GM13977 (cell line): Measurements from ENCODE around the gene NOXO1.
A peak's percentile ranks its signal among the peaks of the same experiment; 100 is the strongest.

Experiments used
- DNase-seq: peaks from one replicate; pipeline ENCODE4 v3.0.0; 2012; ENCODE audit warnings: low spot score
- in situ Hi-C: fragments of 300-500 bp; cut with MboI; formaldehyde crosslinking; loops from one replicate; pipeline ENCODE4 v1.12.0; 2022; ENCODE audit warnings: low sequenced_read_pairs, low pct_unique_long_range_greater_than_20kb, mixed read lengths, inconsistent platforms; ENCODE audit not compliant: unreplicated experiment
- TF ChIP-seq, protein P1 (sequence below): IDR thresholded peaks from 2 replicates; pipeline ENCODE4 v1.5.1; 2012; ENCODE audit warnings: mild to moderate bottlenecking, control low read depth; ENCODE audit not compliant: insufficient read depth; ENCODE audit errors: extremely low read depth, missing control alignments

NOXO1 gene, protein sequence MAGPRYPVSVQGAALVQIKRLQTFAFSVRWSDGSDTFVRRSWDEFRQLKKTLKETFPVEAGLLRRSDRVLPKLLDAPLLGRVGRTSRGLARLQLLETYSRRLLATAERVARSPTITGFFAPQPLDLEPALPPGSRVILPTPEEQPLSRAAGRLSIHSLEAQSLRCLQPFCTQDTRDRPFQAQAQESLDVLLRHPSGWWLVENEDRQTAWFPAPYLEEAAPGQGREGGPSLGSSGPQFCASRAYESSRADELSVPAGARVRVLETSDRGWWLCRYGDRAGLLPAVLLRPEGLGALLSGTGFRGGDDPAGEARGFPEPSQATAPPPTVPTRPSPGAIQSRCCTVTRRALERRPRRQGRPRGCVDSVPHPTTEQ

DNA sequence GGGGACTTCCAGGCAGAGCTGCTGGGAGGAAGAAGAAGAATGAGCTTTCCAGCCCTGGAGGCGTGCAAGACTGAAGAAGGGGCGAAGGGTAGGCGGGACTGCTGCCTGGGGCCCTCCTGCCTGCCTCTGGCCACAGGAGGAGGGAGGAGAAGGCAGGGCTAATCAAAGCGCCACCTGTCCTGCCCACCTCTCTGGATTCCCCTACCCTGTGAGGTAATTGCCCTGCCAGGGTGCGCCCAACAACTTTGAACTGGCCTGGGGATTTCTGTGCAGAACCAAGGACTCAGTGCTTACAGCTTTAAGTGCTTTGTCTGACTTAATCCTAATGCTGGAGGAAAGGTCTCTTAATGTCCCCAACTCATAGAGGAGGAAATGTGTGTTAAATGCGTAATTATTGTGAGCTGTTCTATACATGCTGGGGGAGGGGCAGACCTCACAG lies at the start of gene NOXO1:
Gene NOXO1 (minus strand): TSS at position 72 of the 439 bp plus-strand sequence. CDS start 290 bp downstream, outside the sequence.
- in situ Hi-C loops = no loop called here
- DNase-seq = peak; percentile 73
- TF ChIP-seq, protein P1, sequence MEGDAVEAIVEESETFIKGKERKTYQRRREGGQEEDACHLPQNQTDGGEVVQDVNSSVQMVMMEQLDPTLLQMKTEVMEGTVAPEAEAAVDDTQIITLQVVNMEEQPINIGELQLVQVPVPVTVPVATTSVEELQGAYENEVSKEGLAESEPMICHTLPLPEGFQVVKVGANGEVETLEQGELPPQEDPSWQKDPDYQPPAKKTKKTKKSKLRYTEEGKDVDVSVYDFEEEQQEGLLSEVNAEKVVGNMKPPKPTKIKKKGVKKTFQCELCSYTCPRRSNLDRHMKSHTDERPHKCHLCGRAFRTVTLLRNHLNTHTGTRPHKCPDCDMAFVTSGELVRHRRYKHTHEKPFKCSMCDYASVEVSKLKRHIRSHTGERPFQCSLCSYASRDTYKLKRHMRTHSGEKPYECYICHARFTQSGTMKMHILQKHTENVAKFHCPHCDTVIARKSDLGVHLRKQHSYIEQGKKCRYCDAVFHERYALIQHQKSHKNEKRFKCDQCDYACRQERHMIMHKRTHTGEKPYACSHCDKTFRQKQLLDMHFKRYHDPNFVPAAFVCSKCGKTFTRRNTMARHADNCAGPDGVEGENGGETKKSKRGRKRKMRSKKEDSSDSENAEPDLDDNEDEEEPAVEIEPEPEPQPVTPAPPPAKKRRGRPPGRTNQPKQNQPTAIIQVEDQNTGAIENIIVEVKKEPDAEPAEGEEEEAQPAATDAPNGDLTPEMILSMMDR = no peak

DNA sequence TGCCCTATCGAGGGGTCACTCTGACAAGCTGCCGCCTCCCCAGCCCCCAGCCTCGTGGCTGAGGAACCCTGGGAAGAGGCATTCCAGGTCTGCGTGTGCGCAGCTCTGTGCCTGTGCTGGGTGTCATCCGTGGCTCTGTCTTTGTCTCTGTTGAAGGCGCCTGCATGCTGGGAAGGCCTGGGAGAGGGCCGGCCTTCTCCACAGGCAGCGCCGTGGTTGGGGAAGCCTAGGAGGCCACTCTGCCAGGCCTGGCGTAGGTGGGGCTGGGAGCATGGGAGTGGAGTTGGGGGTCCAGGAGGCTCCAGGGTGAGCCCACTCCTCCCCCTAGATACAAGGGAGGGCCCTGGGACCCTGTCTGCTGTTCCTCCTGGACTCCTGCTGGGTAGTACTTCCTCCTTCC lies 48.8 kb upstream of the NOXO1 start:
- no peak for DNase-seq
- in situ Hi-C loops = no loop called here
- TF ChIP-seq, protein P1 = no peak

DNA sequence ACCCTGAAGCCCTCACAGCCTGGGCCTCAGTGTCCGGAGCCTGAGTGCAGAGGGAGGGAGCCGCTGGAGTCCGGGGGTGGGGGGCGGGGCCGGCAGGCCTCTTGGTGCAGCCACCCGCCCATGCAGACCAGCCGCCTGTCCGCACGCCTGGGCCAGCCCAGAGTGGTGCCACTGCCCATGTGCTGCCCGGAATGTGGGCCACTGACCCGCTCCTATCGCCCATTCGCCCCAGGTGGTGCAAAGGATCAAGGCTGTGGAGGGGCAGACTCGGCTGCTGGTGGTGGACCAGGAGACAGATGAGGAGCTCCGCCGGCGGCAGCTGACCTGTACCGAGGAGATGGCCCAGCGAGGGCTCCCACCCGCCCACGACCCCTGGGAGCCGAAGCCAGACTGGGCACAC lies 48.1 kb upstream of the NOXO1 start:
- DNase-seq = no peak
- in situ Hi-C loops = no loop called here

DNA sequence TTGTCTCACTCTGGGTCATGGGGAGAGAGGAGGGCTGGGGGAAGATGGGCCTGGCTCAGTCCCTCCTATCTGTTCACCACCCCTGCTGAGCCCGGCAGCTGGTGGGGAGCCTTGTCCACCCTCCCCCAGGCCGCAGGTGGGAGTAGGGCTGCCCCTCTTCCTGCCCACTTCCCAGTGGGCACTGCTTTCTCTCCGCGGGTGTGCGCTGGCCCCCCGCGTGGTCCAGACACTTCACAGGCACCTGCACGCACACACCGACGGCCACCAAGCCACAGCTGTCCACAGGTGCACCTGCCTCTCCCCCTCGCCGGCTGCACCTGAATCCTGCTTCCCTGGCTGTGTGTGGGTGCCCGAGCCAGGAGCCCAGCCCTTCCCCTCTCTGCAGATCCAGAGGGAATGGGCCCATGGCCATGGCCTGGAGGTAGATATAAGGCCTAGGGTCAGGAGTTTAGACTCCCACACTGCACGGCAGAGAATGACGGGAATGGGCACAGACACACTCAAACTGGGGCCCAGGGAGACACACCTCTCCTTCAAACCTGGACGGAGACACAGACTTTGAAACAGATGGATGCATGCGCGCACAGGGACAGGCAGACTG lies 47.5 kb upstream of the NOXO1 start:
- DNase-seq = no peak
- in situ Hi-C loops = no loop called here
- TF ChIP-seq, protein P1 = no peak

More for the DNA sequence above, 48.1 kb upstream of the NOXO1 start:
- TF ChIP-seq, protein P1 = no peak

DNA sequence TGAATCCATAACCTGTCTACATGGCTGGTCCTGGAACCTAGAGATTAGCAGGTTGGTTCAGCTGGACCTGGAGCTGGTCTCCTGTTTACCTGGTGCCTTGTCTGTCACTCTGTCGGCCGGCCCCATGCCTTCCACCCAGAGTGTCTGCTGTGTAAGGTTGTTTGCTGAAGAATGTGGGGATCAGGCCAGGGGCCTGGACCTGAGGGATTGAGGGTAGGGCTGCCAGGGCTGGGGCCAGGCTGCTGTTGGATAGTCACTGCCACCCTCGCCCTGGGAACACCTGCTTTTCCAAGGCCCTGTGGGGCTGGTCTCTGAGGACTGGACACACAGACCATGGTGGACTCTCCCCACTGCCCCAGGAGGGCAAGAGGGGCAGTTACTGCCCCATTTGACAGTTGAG lies 46.9 kb upstream of the NOXO1 start:
- TF ChIP-seq, protein P1 = no peak
- DNase-seq = no peak
- in situ Hi-C loops = no loop called here

DNA sequence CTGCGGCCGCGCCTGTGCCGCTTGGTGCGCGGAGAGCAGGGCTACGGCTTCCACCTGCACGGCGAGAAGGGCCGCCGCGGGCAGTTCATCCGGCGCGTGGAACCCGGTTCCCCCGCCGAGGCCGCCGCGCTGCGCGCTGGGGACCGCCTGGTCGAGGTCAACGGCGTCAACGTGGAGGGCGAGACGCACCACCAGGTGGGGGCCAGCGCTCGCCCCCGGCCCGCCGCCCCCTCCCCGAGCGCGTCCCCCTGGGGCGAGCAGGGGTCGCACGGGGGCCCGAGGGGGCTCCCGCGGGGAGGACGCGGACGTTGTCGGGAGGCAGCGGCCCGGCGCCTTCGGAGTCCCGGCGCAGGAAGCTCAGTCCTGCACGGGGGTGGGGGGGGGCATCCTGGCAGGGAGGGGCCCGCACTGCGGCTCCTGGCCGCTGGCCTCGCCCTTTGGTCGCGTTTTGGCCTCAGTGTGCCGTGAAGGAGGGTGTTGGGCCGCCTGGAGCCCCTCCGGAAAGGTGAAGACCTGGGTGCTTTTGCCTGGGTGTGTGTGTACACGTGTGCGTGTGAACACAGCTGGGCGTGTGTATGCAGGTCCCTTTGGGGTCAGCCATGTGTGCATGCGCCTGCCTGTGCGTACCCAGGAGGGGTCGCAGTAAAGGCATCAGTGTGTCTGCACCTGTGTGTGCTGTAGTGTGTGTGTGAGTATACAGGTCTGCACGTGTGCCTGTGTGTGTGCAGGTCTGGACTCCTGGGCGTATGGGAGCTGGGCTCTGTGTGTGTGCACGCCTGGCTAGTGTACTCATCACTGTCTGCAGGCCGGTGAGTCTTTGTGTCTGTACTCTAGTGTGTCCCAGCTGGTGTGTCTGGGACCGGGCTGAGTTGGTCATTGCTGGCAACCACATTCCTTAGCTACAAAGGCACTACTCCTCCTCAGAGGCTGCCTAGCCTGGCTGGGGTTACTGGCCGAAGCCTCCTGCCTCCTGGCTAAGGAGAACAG lies 46.0 kb upstream of the NOXO1 start:
- in situ Hi-C loops = no loop called here
- no peak for DNase-seq
- TF ChIP-seq, protein P1 = no peak
